GM12878 (cell line): ENCODE results near the gene BORCS5. TPM values are rescaled to one million over a fixed set of nuclear protein-coding genes. Genes with fewer than 3 reads are reported as not detected.
A peak's percentile ranks its signal among the peaks of the same experiment; 100 is the strongest.

Experiments used
- BCLAF1 ChIP-seq: fragments of 450-650 bp; IDR thresholded peaks from 2 replicates; pipeline ENCODE4 v1.6.1; 2017; ENCODE audit warnings: antibody characterized with exemption, mild to moderate bottlenecking, moderate library complexity
- CBX5 ChIP-seq: sonication (generic); IDR thresholded peaks from 2 replicates; pipeline ENCODE4 v1.6.1; 2016; ENCODE audit warnings: low read depth, moderate library complexity, mild to moderate bottlenecking, inconsistent platforms
- CEBPB ChIP-seq, 2 experiments: fragments of 150-350 bp in 1 of 2; IDR thresholded peaks; 2 replicates each; pipeline ENCODE4 v1.6.1; 2012 to 2014; ENCODE audit warnings: low read depth in 2 of 2, low read length in 2 of 2, borderline replicate concordance in 1 of 2, inconsistent platforms in 1 of 2
- CHD2 ChIP-seq: IDR thresholded peaks from 2 replicates; pipeline ENCODE4 v1.6.1; 2011; ENCODE audit warnings: low read depth, low read length, improper control_type of control experiment, borderline replicate concordance
- EP300 ChIP-seq, 2 experiments: fragments of 150-350 bp in 1 of 2; IDR thresholded peaks; 2 replicates each; pipeline ENCODE4 v1.6.1; 2011 to 2012; ENCODE audit warnings: low read depth in 2 of 2, low read length in 2 of 2, borderline replicate concordance in 1 of 2, improper control_type of control experiment in 1 of 2, inconsistent platforms in 1 of 2; ENCODE audit not compliant: control insufficient read depth in 1 of 2
- IRF3 ChIP-seq: fragments of 450-650 bp; IDR thresholded peaks from 2 replicates; pipeline ENCODE4 v1.6.1; 2014; ENCODE audit warnings: mild to moderate bottlenecking
- MAX ChIP-seq: IDR thresholded peaks from 2 replicates; pipeline ENCODE4 v1.6.1; 2012; ENCODE audit warnings: low read depth, low read length, improper control_type of control experiment
- MEF2A ChIP-seq: IDR thresholded peaks from 2 replicates; pipeline ENCODE4 v1.6.1; 2011; ENCODE audit warnings: low read depth, mild to moderate bottlenecking, low read length, moderate library complexity; ENCODE audit not compliant: insufficient read depth
- MLLT1 ChIP-seq: fragments of 450-650 bp; IDR thresholded peaks from 2 replicates; pipeline ENCODE4 v1.6.1; 2016; ENCODE audit warnings: mild to moderate bottlenecking
- POLR2AphosphoS5 ChIP-seq: IDR thresholded peaks from 2 replicates; pipeline ENCODE4 v1.6.1; 2011; ENCODE audit warnings: mild to moderate bottlenecking, low read length, inconsistent platforms
- REST ChIP-seq: IDR thresholded peaks from 2 replicates; pipeline ENCODE4 v1.6.1; 2012; ENCODE audit warnings: mild to moderate bottlenecking, low read depth, low read length
- SIX5 ChIP-seq: IDR thresholded peaks from 2 replicates; pipeline ENCODE4 v1.6.1; 2011; ENCODE audit warnings: mild to moderate bottlenecking, low read depth, low read length, moderate library complexity; ENCODE audit not compliant: severe bottlenecking
- SMAD5 ChIP-seq: IDR thresholded peaks from 2 replicates; pipeline ENCODE4 v1.6.1; 2016; ENCODE audit warnings: antibody characterized with exemption, low read depth
- TCF3 ChIP-seq: IDR thresholded peaks from 2 replicates; pipeline ENCODE4 v1.6.1; 2012; ENCODE audit warnings: low read depth, mild to moderate bottlenecking, low read length, borderline replicate concordance; ENCODE audit not compliant: insufficient read depth
- TCF7 ChIP-seq: IDR thresholded peaks from 2 replicates; pipeline ENCODE4 v1.6.1; 2014; ENCODE audit warnings: antibody characterized with exemption, borderline replicate concordance
- polyA plus RNA-seq, 11 experiments: library from polyadenylated mRNA; depleted of rRNA in 4 of 11; unstranded in 6 of 11; stranded (reverse) in 5 of 11; fragments of >200 nt; fragmentation: Nextera tagmentation in 4 of 11; fragmentation: Illumina TruSeq in 1 of 11; extraction: Ambion mirVana in 4 of 11; extraction: Trizol in 1 of 11; gene quantifications; 1 replicate in 1 of 11; 2 replicates in 10 of 11; pipeline versions ENCODE4 v1.2.1 to v1.2.3, GENCODE V29; 2011 to 2016; ENCODE audit warnings: inconsistent platforms in 2 of 11, missing spikeins in 2 of 11, low read depth in 1 of 11
- total RNA-seq, 4 experiments: library from RNA; depleted of rRNA in 3 of 4; stranded (reverse); fragments of >200 nt in 3 of 4; fragmentation: Illumina TruSeq in 1 of 4; extraction: Trizol in 1 of 4; gene quantifications; 2 replicates each; pipeline versions ENCODE4 v1.2.1 to v1.2.3, GENCODE V29; 2013 to 2021

Gene BORCS5
- total and polyA plus RNA-seq, 10 of the 15 experiments (the other 5 are each of a cell fraction or from before 2014, with no cell fraction given), result 1.4 to 39.7 (median 16.1) TPM

- TF ChIP-seq MAX (no peak; the same call in 1 of the 2 replicates), TCF7 (0 out of 2 replicates have a peak, but pooled peaks have one; percentile 25), TCF3 (no peak), MLLT1 (peak; percentile 87), REST (no peak), CEBPB (IDR thresholded peaks at IDR 0.05; ENCODE audit: borderline replicate concordance in 1 of 2, low read depth in 2 of 2, low read length in 2 of 2) (no peak), EP300 (IDR thresholded peaks at IDR 0.05; ENCODE audit: borderline replicate concordance in 1 of 2, control insufficient read depth in 1 of 2, low read depth in 2 of 2, low read length in 2 of 2) (peak; percentile 92), CHD2 (peak; percentile 72; the same call in 1 of the 2 replicates), BCLAF1 (no peak), SIX5 (no peak), IRF3 (no peak), MEF2A (peak; percentile 60; the same call in 1 of the 2 replicates), CBX5 (0 out of 2 replicates have a peak, but pooled peaks have one; percentile 59), SMAD5 (no peak), POLR2AphosphoS5 (peak; percentile 45; the same call in 1 of the 2 replicates)
These were observed 148.9 kb downstream of the BORCS5 start (continued) for GRCh38 chr12:12505544-12506495.
